ENCODE measurements around the gene MYLK3.
A peak's percentile ranks its signal among the peaks of the same experiment; 100 is the strongest.

The MYLK3 gene

DNA sequence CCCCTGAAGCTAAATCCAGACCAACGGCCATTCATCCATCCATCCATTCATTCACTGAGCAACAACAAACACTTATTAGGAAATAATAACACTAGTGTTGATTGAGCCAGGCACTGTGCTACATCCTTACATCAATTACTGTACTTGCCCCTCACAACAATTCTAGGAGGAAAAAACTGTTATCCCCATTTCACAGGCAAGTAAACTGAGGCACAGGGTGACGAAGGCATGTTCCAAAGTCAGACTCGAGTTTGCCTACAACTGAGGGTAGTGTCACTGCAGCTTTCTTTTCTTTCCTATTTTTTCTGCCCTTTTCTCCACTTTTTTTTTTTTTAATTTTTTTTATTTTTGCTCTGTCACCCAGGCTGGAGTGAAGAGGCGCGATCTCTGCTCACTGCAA is 11.2 kb upstream of the MYLK3 start:
- TF ChIP-seq, protein P1, sequence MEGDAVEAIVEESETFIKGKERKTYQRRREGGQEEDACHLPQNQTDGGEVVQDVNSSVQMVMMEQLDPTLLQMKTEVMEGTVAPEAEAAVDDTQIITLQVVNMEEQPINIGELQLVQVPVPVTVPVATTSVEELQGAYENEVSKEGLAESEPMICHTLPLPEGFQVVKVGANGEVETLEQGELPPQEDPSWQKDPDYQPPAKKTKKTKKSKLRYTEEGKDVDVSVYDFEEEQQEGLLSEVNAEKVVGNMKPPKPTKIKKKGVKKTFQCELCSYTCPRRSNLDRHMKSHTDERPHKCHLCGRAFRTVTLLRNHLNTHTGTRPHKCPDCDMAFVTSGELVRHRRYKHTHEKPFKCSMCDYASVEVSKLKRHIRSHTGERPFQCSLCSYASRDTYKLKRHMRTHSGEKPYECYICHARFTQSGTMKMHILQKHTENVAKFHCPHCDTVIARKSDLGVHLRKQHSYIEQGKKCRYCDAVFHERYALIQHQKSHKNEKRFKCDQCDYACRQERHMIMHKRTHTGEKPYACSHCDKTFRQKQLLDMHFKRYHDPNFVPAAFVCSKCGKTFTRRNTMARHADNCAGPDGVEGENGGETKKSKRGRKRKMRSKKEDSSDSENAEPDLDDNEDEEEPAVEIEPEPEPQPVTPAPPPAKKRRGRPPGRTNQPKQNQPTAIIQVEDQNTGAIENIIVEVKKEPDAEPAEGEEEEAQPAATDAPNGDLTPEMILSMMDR (IDR thresholded peaks at IDR 0.05; ENCODE audit: extremely low read depth, insufficient read depth, missing control alignments): no peak
- in situ Hi-C loops (cut with MboI; ENCODE audit: low pct_unique_long_range_greater_than_20kb, low sequenced_read_pairs, unreplicated experiment): no loop called here
- DNase-seq (ENCODE audit: low spot score): no peak

DNA sequence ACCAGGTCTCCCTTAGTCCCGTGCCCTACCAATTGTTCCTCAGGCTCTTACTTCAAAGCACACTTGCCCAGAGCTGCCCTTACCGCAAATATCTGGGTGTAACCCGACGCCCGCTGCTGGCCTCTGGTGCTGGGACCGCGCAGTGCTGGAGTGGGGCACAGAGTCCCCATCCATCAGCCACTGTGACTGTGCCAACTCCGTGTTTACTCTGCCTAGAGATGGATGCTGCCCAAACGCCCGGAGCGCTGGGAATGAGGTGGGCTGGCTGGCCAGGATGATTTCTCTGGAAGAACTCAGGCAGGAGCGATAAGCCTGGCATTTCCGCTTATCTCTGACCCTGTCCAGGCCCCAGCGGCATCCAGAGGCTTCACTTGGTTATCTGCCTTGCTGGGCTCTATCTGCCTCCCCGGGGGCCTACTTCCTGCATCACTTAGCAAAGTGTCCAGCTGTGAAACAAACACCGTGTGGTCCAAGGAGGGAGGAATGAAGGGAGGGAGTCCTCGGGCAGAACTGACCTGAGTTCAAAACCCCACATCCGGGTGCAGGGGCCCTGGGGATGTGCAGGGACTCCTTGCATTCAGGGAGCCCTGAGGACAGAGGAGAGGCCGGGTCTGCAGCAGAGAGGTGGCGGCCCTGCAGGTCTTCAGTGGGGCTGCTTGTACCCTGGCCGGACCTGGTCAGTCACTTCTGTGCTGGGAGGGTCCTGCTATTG is 9.4 kb upstream of the MYLK3 start:
- no peak for DNase-seq (ENCODE audit: low spot score)
- TF ChIP-seq, protein P1 (IDR thresholded peaks at IDR 0.05; ENCODE audit: extremely low read depth, insufficient read depth, missing control alignments): no peak
- in situ Hi-C loops (cut with MboI; ENCODE audit: low pct_unique_long_range_greater_than_20kb, low sequenced_read_pairs, unreplicated experiment): no loop called here

DNA sequence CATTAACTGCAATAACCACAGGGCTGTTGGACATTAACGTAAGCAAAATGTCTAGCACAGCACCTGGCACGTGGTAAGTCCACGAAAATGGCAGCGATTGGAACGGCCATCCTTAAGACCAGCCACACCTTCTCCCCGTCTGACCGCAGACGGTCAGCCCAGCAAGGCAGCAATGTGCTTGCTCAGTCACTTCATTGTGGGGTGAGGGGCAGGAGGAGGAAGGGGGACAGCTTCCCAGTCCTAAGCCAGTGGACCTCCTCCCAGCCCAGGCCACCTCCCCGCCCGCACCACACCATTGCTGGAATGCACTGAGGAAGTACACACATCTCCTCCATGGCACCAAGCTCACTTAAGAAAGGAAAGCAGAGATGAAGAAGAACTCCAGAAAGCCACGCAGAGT is 8.6 kb upstream of the MYLK3 start:
- in situ Hi-C loops (cut with MboI; ENCODE audit: low pct_unique_long_range_greater_than_20kb, low sequenced_read_pairs, unreplicated experiment): no loop called here
- TF ChIP-seq, protein P1 (IDR thresholded peaks at IDR 0.05; ENCODE audit: extremely low read depth, insufficient read depth, missing control alignments): no peak
- no peak for DNase-seq (ENCODE audit: low spot score)

DNA sequence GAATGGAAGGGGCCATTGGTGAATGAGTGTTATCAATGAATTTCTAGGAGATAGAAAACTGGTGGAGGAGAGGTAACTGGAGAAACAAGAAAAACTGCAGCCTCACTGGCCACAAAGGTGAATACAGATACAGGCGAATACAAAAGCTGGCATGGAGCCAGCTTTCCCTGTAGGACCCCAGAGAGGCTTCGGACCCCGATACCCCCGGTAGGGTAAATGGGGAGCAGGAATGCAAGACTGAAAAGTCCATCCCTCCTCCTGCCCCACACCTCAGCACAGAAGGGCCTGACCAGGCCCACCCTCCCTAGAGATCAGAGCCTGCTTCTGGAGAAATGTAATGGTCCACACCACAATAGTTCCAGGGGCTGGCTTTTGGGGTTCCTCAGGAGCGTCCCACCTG is 4.9 kb upstream of the MYLK3 start:
- TF ChIP-seq, protein P1 (IDR thresholded peaks at IDR 0.05; ENCODE audit: extremely low read depth, insufficient read depth, missing control alignments): no peak
- in situ Hi-C loops (cut with MboI; ENCODE audit: low pct_unique_long_range_greater_than_20kb, low sequenced_read_pairs, unreplicated experiment): no loop called here
- peak; percentile 8 for DNase-seq (ENCODE audit: low spot score)

DNA sequence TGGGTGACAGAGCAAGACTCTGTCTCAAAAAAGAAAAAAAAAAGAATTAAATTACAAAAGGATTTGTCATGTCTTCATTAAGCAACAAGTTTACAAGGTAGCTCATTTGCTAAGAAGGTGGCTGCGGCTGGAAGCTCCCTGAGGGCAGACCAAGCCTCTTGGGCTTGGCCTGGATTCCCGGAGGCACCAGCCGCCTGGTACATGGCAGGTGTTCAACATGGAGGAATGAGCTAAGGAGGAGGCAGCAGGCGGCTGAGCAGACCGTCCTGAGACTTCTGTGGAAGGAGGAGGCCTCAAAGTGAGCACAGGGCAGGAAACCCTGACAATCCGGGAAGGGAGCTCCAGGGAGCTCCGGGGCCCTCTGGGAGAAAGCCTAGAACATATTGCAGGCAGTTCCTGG is 3.2 kb upstream of the MYLK3 start:
- in situ Hi-C loops (cut with MboI; ENCODE audit: low pct_unique_long_range_greater_than_20kb, low sequenced_read_pairs, unreplicated experiment): no loop called here
- TF ChIP-seq, protein P1 (IDR thresholded peaks at IDR 0.05; ENCODE audit: extremely low read depth, insufficient read depth, missing control alignments): no peak
- DNase-seq (ENCODE audit: low spot score): no peak

DNA sequence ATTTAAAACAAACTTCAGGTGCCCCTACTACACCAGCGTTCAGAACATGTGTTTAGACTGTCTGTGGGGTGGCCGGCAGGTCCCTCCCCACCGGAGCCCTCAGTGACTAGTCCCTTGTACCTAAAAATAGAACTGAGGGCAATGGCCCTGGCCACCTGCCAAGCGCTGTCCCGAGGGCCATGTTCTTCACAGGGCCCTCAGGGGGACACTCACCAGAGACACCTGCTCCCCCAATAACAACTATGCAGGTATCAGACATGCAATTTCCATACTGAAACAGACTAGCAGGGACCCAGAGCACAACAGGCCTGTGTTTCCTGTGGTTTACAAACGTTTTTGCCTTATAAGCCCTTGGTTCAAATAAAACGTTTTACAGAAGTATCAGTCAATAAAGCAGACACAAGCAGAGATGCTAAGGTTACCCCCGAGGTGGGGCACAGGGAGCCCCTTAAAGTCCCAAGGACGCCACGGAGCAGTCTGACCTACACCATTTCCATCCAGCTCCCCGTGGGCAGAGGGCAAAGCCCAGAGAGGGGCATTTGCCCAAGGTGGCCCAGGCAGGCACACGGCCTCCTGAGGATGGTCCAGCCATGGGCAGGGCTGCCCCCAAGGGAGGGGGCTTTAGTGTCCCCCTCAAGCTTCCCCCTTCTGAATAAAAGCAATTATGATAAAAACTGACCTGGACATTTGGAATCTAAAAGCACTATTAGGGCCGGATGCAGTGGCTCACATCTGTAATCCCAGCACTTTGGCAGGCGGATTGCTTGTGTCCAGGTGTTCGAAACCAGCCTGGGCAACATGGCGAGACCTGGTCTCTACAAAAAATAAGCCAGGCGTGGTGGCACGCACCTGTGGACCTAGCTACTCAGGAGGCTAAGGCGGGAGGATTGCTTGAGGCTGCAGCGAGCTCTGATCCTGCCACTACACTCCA is 896 bp upstream of the MYLK3 start:
- in situ Hi-C loops (cut with MboI; ENCODE audit: low pct_unique_long_range_greater_than_20kb, low sequenced_read_pairs, unreplicated experiment): no loop called here
- TF ChIP-seq, protein P1 (IDR thresholded peaks at IDR 0.05; ENCODE audit: extremely low read depth, insufficient read depth, missing control alignments): no peak
- peak; percentile 51 for DNase-seq (ENCODE audit: low spot score)

Measured in GM13977 (cell line).